Keratinocyte (primary cell): ENCODE results near the gene KEAP1. TPM values are rescaled to one million over a fixed set of nuclear protein-coding genes. Genes with fewer than 3 reads are reported as not detected.

Experiments
- DNase-seq: peaks from one replicate; pipeline ENCODE4 v3.0.0-alpha.2; 2011; ENCODE audit warnings: low read depth, missing footprints, low spot score
- FAIRE-seq: peaks from 2 replicates; lab custom pipeline; 2011; peaks lifted over from hg19 to GRCh38; lab: Jason Lieb, UNC
- H2AFZ ChIP-seq: 2 replicates; pipeline ENCODE4 v1.6.0; 2012; ENCODE audit warnings: low read length, control low read depth, inconsistent platforms; ENCODE audit not compliant: control insufficient read depth
- H3K27ac ChIP-seq: 2 replicates; pipeline ENCODE4 v1.5.1; 2011; ENCODE audit warnings: low read length; ENCODE audit not compliant: control insufficient read depth, insufficient read depth
- H3K27me3 ChIP-seq: 3 replicates; pipeline ENCODE4 v1.6.0; 2011; ENCODE audit warnings: low read length; ENCODE audit not compliant: control insufficient read depth, insufficient read depth; ENCODE audit errors: extremely low read depth
- H3K36me3 ChIP-seq, 2 experiments: 2 replicates in 1 of 2; 3 replicates in 1 of 2; pipeline ENCODE4 v1.5.1; 2011; ENCODE audit warnings: low read length in 2 of 2, mild to moderate bottlenecking in 1 of 2; ENCODE audit not compliant: control insufficient read depth in 2 of 2, insufficient read depth in 2 of 2; ENCODE audit errors: extremely low read depth in 1 of 2
- H3K4me1 ChIP-seq: 3 replicates; pipeline ENCODE4 v1.5.1; 2011; ENCODE audit warnings: low read length; ENCODE audit not compliant: control insufficient read depth, insufficient read depth; ENCODE audit errors: extremely low read depth
- H3K4me2 ChIP-seq: 3 replicates; pipeline ENCODE4 v1.6.0; 2011; ENCODE audit warnings: low read depth, low read length; ENCODE audit not compliant: control insufficient read depth, insufficient read depth; ENCODE audit errors: extremely low read depth
- H3K4me3 ChIP-seq, 3 experiments: fragments of 200-600 bp in 1 of 3; sonication (generic) in 1 of 3; 2 replicates in 2 of 3; 3 replicates in 1 of 3; pipeline ENCODE4 v1.5.1; 2011 to 2016; ENCODE audit warnings: low read length in 3 of 3, mild to moderate bottlenecking in 3 of 3, control low read depth in 2 of 3, inconsistent platforms in 1 of 3, low read depth in 1 of 3, mixed read lengths in 1 of 3, mixed run types in 1 of 3, moderate library complexity in 1 of 3; ENCODE audit not compliant: control insufficient read depth in 2 of 3, insufficient read depth in 2 of 3; ENCODE audit errors: extremely low read depth in 1 of 3
- H3K79me2 ChIP-seq: 2 replicates; pipeline ENCODE4 v1.6.0; 2012; ENCODE audit warnings: low read length; ENCODE audit not compliant: control insufficient read depth, insufficient read depth
- H3K9ac ChIP-seq: 3 replicates; pipeline ENCODE4 v1.6.0; 2011; ENCODE audit warnings: low read length; ENCODE audit not compliant: control insufficient read depth, insufficient read depth; ENCODE audit errors: extremely low read depth
- H3K9me1 ChIP-seq: 3 replicates; pipeline ENCODE4 v1.6.0; 2011; ENCODE audit warnings: low read length; ENCODE audit not compliant: control insufficient read depth, insufficient read depth; ENCODE audit errors: extremely low read depth
- H3K9me3 ChIP-seq: 2 replicates; pipeline ENCODE4 v1.5.1; 2012; ENCODE audit warnings: low read depth, low read length; ENCODE audit not compliant: control insufficient read depth
- H4K20me1 ChIP-seq: 3 replicates; pipeline ENCODE4 v1.6.0; 2011; ENCODE audit warnings: low read length; ENCODE audit not compliant: control insufficient read depth, insufficient read depth; ENCODE audit errors: extremely low read depth
- EZH2 ChIP-seq: IDR thresholded peaks from one replicate; pipeline ENCODE4 v1.6.1; 2012; ENCODE audit warnings: inconsistent platforms, mild to moderate bottlenecking, low read length, moderate library complexity
- dilution Hi-C: fragments of 300-500 bp; cut with MboI; formaldehyde crosslinking; loops from one replicate; pipeline ENCODE4 v1.7.0; 2020; ENCODE audit warnings: low sequenced_read_pairs; ENCODE audit not compliant: extremely low pct_ligation_motif_present
- polyA plus RNA-seq, 5 experiments: library from polyadenylated mRNA; depleted of rRNA in 3 of 5; stranded (reverse) in 3 of 5; stranded (forward) in 1 of 5; unstranded in 1 of 5; fragments of >200 nt; gene quantifications; 1 replicate in 1 of 5; 2 replicates in 3 of 5; 3 replicates in 1 of 5; pipeline versions ENCODE4 v1.2.1 to v1.2.3, GENCODE V29; 2011 to 2012; ENCODE audit warnings: missing spikeins in 2 of 5, low read depth in 1 of 5, low replicate concordance in 1 of 5
- TF ChIP-seq, protein P1 (sequence below), 3 experiments: IDR thresholded peaks in 1 of 3; conservative IDR thresholded peaks in 1 of 3; optimal IDR thresholded peaks in 1 of 3; 2 replicates in 2 of 3; 3 replicates in 1 of 3; pipeline versions ENCODE3 to v1.5.1; 2011; ENCODE audit warnings: low read length in 3 of 3, mild to moderate bottlenecking in 3 of 3, moderate library complexity in 2 of 3, control low read depth in 1 of 3, inconsistent platforms in 1 of 3; ENCODE audit not compliant: insufficient read depth in 2 of 3; ENCODE audit errors: extremely low read depth in 1 of 3

The KEAP1 gene
- polyA plus RNA-seq, 1 donor (not counting 4 experiments of a cell fraction or from before 2014, with no cell fraction given) = 29.6 TPM

GRCh38 chr19:10501971-10502523 lies 1.1 kb downstream of the KEAP1 start:
- dilution Hi-C loops = no loop called here
- FAIRE-seq (no peak), DNase-seq (no peak)
- Histone ChIP-seq H3K27me3 (no peaks in the 10 kb centered on the region), H3K9me3 (no peaks in the 10 kb centered on the region), H3K36me3 (peaks cover 7% of the 10 kb centered on the region in 2 experiments), H2AFZ (peak overlapping the region; percentile 75), H3K79me2 (peaks cover 32% of the 10 kb centered on the region), H3K9me1 (peaks cover 2% of the 10 kb centered on the region), H3K9ac (peak overlapping the region; percentile 92), H3K4me1 (peaks cover 8% of the 10 kb centered on the region), H4K20me1 (no peaks in the 10 kb centered on the region), H3K27ac (peak overlapping the region; percentile 77), H3K4me2 (peak overlapping the region; percentile 98), H3K4me3 (peak overlapping the region; percentile 61 to 86 (median 75))
- TF ChIP-seq, protein P1, sequence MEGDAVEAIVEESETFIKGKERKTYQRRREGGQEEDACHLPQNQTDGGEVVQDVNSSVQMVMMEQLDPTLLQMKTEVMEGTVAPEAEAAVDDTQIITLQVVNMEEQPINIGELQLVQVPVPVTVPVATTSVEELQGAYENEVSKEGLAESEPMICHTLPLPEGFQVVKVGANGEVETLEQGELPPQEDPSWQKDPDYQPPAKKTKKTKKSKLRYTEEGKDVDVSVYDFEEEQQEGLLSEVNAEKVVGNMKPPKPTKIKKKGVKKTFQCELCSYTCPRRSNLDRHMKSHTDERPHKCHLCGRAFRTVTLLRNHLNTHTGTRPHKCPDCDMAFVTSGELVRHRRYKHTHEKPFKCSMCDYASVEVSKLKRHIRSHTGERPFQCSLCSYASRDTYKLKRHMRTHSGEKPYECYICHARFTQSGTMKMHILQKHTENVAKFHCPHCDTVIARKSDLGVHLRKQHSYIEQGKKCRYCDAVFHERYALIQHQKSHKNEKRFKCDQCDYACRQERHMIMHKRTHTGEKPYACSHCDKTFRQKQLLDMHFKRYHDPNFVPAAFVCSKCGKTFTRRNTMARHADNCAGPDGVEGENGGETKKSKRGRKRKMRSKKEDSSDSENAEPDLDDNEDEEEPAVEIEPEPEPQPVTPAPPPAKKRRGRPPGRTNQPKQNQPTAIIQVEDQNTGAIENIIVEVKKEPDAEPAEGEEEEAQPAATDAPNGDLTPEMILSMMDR (optimal IDR thresholded peaks at IDR 0.05 in 1 of 3, IDR thresholded peaks at IDR 0.05 in 1 of 3, conservative IDR thresholded peaks at IDR 0.05 in 1 of 3; ENCODE audit: extremely low read depth in 1 of 3, insufficient read depth in 2 of 3, low read length in 3 of 3) = no peak
- no peak for TF ChIP-seq EZH2

- H3K27me3 ChIP-seq = no peaks in the 10 kb centered on the region
- peaks cover 2% of the 10 kb centered on the region for H3K9me1 ChIP-seq
- no peak for TF ChIP-seq EZH2
- TF ChIP-seq, protein P1 (optimal IDR thresholded peaks at IDR 0.05 in 1 of 3, IDR thresholded peaks at IDR 0.05 in 1 of 3, conservative IDR thresholded peaks at IDR 0.05 in 1 of 3; ENCODE audit: extremely low read depth in 1 of 3, insufficient read depth in 2 of 3, low read length in 3 of 3) = no peak
- H3K4me1 ChIP-seq = peaks cover 3% of the 10 kb centered on the region
- DNase-seq = no peak
- H3K9ac ChIP-seq = no peak overlapping the region
- H3K9me3 ChIP-seq = no peaks in the 10 kb centered on the region
- H3K4me3 ChIP-seq = no peak overlapping the region
- FAIRE-seq = no peak
- no peak overlapping the region for H3K27ac ChIP-seq
- dilution Hi-C loops = no loop called here
- peaks cover 34% of the 10 kb centered on the region for H3K79me2 ChIP-seq
- H4K20me1 ChIP-seq = no peaks in the 10 kb centered on the region
- no peak overlapping the region for H2AFZ ChIP-seq
- peaks cover 7 to 9% of the 10 kb centered on the region in 2 experiments for H3K36me3 ChIP-seq
- H3K4me2 ChIP-seq = no peak overlapping the region
Observed at GRCh38 chr19:10500247-10500592, 2.9 kb downstream of the KEAP1 start.
